ENCODE results near the gene PPP3R2.
"Not testable (repeated sequence)": the region's sequence is repeated elsewhere in the genome, so short reads cannot be mapped to it uniquely, and the experiment has no call there.

The PPP3R2 gene

GRCh38 chr9:101590074-101590473 is 4.7 kb downstream of the PPP3R2 start:
- not testable (repeated sequence) for DNase-seq (ENCODE audit: low spot score)

GRCh38 chr9:101587332-101588043 is 7.3 kb downstream of the PPP3R2 start:
- no peak for DNase-seq (ENCODE audit: low spot score)

- DNase-seq (ENCODE audit: low spot score): no peak
Measured at GRCh38 chr9:101586651-101587050, 8.1 kb downstream of the PPP3R2 start.

GRCh38 chr9:101585740-101586139 is 9.0 kb downstream of the PPP3R2 start:
- no peak for DNase-seq (ENCODE audit: low spot score)

- DNase-seq (ENCODE audit: low spot score): no peak
Measured at GRCh38 chr9:101582553-101582952, 12.2 kb downstream of the PPP3R2 start.

- DNase-seq (ENCODE audit: low spot score): peak; percentile 61
Measured at GRCh38 chr9:101579711-101580545, 14.8 kb downstream of the PPP3R2 start.

GRCh38 chr9:101578378-101578777 is 16.4 kb downstream of the PPP3R2 start:
- no peak for DNase-seq (ENCODE audit: low spot score)

GRCh38 chr9:101574731-101575333 is 19.9 kb downstream of the PPP3R2 start:
- no peak for DNase-seq (ENCODE audit: low spot score)

GRCh38 chr9:101572316-101572715 is 22.5 kb downstream of the PPP3R2 start:
- DNase-seq (ENCODE audit: low spot score): no peak

GRCh38 chr9:101571114-101571513 is 23.7 kb downstream of the PPP3R2 start:
- DNase-seq (ENCODE audit: low spot score): no peak

GRCh38 chr9:101569741-101570501 is 24.8 kb downstream of the PPP3R2 start:
- DNase-seq (ENCODE audit: low spot score): no peak

- no peak for DNase-seq (ENCODE audit: low spot score)
Measured at GRCh38 chr9:101567725-101568350, 26.9 kb downstream of the PPP3R2 start.

- DNase-seq (ENCODE audit: low spot score): no peak
Measured at GRCh38 chr9:101566904-101567724, 27.7 kb downstream of the PPP3R2 start.

- DNase-seq (ENCODE audit: low spot score): no peak
Measured at GRCh38 chr9:101564252-101564651, 30.5 kb downstream of the PPP3R2 start.

- DNase-seq (ENCODE audit: low spot score): no peak
Measured at GRCh38 chr9:101562966-101563365, 31.8 kb downstream of the PPP3R2 start.

- no peak for DNase-seq (ENCODE audit: low spot score)
Measured at GRCh38 chr9:101561740-101562139, 33.0 kb downstream of the PPP3R2 start.

- not testable (repeated sequence) for DNase-seq (ENCODE audit: low spot score)
Measured at GRCh38 chr9:101549472-101550098, 45.2 kb downstream of the PPP3R2 start.

GRCh38 chr9:101543098-101543735 is 51.6 kb downstream of the PPP3R2 start:
- DNase-seq (ENCODE audit: low spot score): no peak

Data from SK-N-DZ (cell line).